Measurements from ENCODE around the gene CPAMD8.

- TF ChIP-seq CTCF (IDR thresholded peaks at IDR 0.05; ENCODE audit: extremely low read depth in 1 of 2, insufficient read depth in 1 of 2, low read depth in 1 of 2, low read length in 2 of 2) (no peak), POLR2A (IDR thresholded peaks at IDR 0.05; ENCODE audit: low read depth, low read length) (no peak), EZH2 (IDR thresholded peaks at IDR 0.05; ENCODE audit: borderline replicate concordance, low read depth, low read length, severe bottlenecking) (no peak), GATA2 (IDR thresholded peaks at IDR 0.05; ENCODE audit: insufficient read depth, insufficient read length, low read depth, low read length) (no peak)
- TF ChIP-seq, protein P1, sequence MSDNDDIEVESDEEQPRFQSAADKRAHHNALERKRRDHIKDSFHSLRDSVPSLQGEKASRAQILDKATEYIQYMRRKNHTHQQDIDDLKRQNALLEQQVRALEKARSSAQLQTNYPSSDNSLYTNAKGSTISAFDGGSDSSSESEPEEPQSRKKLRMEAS (IDR thresholded peaks at IDR 0.05; ENCODE audit: insufficient read depth, insufficient read length) = no peak
Observed at GRCh38 chr19:17021328-17021727, 5.3 kb downstream of the CPAMD8 start.

Measured in endothelial cell of umbilical vein (primary cell).